CD4-positive, alpha-beta T cell treated with Interleukin-10 for 1 hour (primary cell): ENCODE results near the gene WIPI1.
"Not testable (repeated sequence)": the region's sequence is repeated elsewhere in the genome, so short reads cannot be mapped to it uniquely, and the experiment has no call there.

Experiments
- DNase-seq: peaks from one replicate; pipeline ENCODE4 v3.0.0-alpha.2; 2020

The WIPI1 gene

DNA sequence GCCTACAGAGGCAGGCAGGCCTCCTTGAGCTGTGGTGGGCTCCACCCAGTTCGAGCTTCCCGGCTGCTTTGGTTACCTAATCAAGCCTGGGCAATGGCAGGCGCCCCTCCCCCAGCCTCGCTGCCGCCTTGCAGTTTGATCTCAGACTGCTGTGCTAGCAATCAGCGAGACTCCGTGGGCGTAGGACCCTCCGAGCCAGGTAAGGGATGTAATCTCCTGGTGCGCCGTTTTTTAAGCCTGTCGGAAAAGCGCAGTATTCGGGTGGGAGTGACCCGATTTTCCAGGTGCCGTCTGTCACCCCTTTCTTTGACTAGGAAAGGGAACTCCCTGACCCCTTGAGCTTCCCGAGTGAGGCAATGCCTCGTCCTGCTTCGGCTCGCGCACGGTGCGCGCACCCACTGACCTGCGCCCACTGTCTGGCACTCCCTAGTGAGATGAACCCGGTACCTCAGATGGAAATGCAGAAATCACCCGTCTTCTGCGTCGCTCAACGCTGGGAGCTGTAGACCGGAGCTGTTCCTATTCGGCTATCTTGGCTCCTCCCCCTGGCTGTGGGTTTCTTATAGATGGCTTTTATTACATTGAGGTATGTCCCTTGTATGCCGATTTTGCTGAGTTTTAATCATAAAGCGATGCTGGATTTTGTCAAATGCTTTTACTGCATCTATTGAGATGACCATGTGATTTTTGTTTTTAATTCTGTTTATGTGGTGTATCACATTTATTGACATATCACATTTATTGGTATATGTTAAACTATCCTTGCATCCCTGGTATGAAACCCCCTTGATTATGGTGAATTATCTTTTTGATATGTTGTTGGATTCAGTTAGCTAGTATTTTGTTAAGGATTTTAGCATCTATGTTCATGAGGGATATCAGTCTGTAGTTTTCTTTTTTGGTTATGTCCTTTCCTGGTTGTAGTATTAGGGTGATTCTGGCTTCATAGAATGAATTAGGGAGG is 43.4 kb downstream of the WIPI1 start:
- peak; percentile 75 for DNase-seq

GRCh38 chr17:68407656-68408055 is 49.6 kb downstream of the WIPI1 start:
- not testable (repeated sequence) for DNase-seq

- DNase-seq, result not testable (repeated sequence)
Observed at GRCh38 chr17:68403837-68404236, 53.5 kb downstream of the WIPI1 start.

DNA sequence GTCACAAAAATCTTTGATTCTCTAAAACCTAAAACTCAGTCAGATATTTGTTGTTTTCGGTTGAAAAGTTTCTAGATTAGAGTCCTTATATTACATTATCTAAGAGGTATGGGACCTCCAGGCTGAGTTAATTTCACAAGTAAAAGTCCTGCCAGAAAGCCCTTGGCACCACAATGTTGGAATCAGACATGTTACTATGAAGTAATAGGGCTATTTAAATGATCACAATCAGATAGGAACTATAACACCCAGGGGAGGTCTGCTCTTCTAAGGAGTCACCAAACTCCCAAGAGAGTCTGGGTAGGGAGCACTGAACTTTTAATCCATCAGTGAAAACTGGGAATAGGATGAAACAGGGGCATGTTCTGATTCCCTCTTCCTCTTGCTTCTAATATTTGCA is 54.2 kb downstream of the WIPI1 start:
- DNase-seq, result no peak

- no peak for DNase-seq
Observed at GRCh38 chr17:68401288-68401687, 56.0 kb downstream of the WIPI1 start.

GRCh38 chr17:68400404-68400735 is 56.9 kb downstream of the WIPI1 start:
- DNase-seq, result no peak

DNA sequence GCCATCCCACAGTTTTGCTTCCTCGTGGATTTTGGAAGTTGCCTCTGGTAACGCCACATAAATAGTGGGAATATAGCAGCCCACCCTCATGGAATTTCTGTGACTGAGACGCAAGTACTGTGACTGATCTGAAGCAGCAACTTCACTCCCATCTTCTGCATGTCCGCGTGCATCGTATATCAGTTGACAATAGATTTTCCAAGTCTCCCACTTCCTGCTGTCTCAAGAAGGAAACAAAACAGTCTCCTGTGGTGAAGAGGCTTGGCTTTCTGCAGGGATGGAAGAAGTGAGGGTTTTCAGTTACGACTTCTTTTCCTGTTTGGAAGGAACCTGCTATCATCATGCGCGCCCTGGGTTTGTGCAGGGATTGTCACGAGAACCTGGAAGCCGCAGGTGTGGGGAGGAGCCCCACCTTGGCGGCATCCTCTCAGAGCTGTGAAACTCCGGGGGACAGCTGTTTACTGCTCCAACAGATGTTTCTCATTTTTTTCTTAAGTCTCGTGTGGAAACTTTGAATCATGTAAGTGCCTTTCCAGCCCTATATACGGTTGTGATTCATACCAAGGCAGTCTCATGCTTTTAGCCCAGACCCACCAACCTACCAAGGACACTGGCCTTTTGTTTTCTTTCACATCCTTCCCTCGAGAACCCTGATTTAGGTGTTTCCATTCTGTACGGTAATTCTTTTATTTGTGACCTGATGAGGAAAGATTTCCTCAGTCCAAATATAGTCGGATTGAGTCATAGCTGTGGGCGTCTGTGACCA is 57.5 kb downstream of the WIPI1 start:
- no peak for DNase-seq

DNA sequence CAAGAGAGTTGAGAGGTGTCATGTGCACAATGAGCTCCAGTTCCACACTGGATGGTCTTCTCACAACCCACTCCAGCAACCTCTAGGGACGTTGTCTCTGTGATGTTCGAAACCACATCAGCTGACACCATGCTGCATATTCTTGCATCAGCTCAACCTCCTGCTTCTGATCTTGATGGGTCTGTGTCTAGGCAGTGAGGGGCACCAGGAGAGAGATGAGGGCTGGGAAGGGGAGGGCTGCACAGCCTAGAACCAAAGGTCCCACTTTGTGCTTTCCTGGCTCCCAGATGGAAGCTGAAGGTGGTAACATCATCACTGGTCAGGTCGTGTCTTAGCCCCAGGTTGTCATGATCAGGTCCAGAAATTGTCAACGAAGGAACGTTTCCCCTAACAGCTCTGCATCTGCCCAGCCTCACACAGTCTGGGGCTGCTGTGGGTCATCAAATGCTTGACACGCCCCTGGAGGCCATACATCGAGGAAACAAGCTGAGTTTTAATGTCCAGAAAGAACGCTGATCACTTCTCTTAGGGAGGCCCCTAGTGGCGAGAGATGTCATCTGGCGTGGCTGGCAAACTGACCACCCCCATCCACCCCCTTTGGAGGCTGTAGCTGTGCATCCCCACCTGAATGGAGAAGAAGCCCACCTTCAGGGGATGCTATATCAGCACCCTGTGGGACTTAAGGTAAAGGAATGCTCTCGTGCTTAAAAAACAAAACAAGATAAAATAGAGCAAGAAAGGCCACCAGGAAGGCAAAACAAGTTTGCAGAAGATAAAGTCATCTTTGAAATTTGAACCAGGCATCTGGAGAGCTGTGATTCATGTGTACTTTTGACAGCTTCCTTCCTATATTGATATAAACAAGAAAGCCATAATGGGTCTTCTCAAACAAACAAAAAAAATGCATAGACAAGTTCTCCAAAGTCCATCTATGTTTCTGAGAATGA is 58.3 kb downstream of the WIPI1 start:
- peak; percentile 44 for DNase-seq

GRCh38 chr17:68397108-68397536 is 60.2 kb downstream of the WIPI1 start:
- DNase-seq, result no peak

DNA sequence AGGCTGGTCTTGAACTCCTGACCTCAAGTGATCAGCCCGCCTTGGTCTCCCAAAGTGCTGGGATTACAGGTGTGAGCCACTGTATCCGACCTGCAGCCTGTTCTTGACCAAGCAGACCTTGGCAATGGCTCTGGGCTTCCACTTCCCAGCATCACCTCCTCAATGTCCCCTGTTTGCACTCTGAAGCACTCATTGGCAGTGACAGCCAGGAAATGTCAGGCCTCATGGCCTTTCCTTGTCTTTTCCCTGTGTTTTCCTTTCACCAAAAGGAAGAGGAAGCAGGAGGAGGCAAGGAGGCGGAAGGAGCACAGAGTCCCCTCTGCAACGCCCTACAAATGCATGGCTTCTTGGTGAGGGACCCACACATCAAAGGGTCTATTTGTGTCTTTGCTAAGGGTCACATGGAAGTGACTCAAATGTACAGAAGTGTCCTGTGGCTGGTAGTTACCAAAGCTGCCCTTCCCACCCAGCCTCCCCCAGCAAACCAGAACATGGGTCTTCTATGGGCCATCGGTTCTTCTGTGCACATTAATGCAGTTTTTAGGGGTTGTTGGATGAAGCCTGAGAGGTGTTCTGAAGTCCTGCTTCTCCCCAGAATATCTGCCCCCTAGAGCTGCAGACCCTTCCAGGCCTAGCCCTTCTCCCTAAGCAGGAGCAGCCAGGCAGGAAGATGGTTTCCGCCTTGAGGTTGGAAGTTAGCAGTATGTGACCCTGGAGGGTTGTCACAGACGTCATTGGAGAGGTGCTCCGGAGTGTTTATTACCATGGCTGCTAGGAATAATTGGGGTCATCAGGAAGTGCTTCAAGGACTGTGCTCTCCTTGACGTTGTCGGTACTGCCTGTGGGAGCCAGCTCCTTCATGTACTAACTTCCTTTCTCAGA is 60.8 kb downstream of the WIPI1 start:
- DNase-seq, result no peak

GRCh38 chr17:68394608-68395331 is 62.5 kb downstream of the WIPI1 start:
- no peak for DNase-seq

GRCh38 chr17:68391561-68392268 is 65.6 kb downstream of the WIPI1 start:
- DNase-seq, result no peak

DNA sequence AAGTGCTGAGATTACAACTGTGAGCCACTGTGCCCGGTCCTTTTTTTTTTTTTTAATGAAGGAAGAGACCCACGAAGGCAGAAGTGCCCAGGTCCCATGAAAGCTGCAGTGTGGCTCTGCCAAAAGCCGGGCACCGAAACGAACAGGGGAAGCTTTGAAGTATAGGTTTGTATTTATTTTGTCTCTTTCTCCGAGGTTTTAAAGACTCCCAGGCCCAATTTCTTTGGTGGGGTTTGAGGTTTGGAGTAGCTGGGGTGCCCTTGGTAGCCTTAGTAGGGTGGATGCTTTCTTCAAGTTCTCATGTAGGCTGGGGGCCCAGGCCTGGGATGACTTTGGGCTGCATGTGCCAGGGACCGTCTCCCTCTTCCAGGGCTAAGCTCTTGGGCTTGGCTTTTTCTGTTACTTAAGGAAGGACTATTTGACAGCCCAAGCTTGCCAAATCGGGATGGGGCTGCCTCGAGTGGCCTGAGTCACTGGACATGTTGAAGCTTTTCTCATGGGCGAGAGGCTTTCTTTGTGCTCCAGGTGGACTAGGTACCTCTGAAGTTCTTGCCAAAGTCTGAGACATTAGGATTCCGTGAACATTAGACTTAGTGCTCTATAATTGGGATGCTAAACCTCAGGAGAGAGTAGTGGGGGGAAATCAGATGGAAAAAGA is 66.3 kb downstream of the WIPI1 start:
- no peak for DNase-seq

- DNase-seq, result no peak
Observed at GRCh38 chr17:68389041-68389440, 68.3 kb downstream of the WIPI1 start.

DNA sequence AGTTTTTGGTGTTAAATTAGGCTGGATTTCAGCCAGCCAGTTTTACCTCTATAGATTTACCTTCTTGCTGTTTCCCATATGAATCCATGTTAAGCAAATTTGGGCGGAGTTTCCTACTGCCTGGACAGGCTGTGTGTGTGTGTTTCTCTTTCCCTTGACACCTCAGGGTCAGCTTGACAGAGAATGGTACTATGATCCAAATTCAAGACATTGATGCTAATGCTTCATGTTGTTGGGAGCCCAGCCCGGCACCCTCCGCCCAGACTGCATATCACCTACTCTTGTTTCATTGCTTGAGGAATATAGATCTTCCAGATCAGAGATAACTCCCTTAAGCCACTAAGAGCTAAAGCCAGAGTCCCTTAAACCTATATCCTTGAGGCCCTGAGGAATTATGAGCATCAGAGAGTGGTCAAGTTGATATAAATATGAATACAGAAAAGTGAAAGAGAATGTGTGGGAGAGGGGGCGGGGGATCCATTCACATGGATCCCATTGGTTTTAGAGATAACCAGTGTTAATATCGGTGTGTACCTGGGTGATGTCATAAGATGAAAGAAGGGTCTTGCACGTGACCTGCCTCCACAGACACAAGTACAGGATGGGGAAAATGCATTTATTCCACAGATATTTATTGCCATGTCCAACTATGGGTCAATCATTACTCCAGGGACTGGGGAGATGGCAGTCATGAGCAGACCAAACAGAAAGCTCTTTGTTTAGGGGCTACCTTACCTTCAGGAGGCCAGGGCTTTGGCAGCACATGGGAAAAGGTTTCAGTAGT is 69.7 kb downstream of the WIPI1 start:
- no peak for DNase-seq

DNA sequence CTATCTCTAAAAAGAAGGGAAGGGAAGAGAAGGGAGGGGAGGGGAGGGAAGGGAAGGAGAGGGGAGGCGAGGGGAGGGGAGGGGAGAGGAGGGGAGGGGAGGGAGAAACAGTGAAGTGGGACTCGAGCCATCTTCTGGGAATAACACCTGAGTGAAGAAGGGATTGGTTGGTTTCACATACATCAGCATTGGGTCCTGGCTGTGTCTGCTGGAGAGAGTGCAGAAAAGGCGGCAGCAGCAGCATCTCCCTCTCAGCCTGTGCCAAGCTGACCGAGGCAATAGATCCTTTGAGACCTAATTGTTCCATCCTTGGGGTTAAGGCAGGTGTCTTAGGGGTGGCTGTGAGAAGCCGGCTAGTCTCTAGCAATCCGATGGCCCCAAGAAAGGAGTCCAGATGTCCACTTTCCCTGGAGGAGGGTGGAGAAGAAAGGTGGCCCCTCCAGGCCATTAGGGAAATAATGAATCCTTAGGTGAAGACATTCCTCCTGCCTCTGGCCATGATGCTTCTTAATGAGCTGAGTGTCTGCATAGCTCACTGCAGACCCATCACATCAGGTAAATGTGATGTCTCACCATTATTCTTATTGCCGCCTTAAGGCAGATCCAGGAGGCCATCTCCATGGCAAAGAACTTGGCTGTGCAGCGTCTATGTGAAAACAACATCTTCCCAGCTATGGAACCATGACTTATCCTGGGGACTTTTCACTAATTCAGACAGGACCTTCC is 71.6 kb downstream of the WIPI1 start:
- DNase-seq, result no peak

DNA sequence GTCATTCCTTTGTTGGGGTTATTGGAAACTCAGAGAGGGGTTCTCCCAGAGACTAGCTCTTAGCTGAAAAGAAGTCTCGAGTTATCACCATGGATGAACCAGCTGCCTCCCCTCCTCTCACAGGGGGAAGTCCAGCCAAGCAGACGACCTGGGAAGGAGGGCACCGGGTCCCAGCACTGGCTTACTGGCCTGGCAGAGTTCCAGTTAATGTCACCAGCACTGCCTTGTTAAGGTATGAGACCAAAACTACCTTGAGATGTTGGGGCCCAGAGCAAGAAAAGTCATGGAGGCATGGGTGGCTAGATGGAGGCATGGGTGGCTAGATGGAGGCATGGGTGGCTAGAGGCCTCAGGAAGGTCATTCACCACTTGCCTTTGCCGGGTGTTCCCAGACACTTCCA is 72.4 kb downstream of the WIPI1 start:
- DNase-seq, result no peak

DNA sequence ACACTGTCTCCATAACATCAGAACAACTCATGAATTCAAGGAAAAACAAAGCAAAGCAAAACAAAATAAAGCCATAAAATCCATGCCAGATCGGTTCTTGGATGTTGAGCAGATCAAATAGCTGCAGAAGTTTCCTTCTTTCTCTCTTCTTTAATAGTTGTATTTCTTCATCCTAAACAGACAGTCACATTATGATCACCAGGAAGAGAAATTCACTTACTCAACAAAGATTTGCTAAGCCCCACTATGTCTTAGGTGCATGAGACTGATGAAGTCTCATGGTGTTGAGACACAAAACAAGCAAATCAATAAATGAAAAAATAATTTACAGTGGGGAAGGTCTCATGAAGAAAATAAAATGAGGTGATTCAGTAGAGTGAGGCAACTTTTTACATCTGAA is 72.8 kb downstream of the WIPI1 start:
- DNase-seq, result no peak
